GM12873 (cell line): ENCODE data around the gene PARD3B.

ENCODE experiments used
- CTCF ChIP-seq: IDR thresholded peaks from 2 replicates; pipeline ENCODE4 v1.5.1; 2012; ENCODE audit warnings: low read depth, mild to moderate bottlenecking, moderate library complexity, low read length, control low read depth; ENCODE audit not compliant: insufficient read depth; ENCODE audit errors: missing control alignments

Gene PARD3B

DNA sequence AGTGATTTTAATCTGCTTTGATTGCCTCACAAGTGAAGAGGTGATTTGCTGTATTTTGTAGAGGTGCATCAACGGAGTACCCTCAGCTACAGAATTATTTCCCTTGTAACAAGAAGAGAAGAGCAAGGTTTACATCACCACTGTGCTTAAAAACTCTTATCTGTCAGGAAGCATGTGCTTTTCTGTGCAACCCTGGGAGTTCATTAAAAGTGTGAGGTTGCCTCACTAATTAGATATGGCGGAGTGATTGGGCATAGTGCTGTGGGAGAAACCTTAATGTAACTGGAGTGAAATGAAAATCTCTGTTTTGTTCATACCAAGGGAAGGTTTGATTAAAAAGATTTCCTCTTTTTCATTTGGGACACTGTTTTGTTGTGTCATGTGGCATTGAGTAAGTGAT lies 544.7 kb downstream of the PARD3B start:
- no peak for TF ChIP-seq CTCF

GRCh38 chr2:205091411-205091810 lies 546.1 kb downstream of the PARD3B start:
- no peak for TF ChIP-seq CTCF

- no peak for TF ChIP-seq CTCF
These were observed 548.8 kb downstream of the PARD3B start for GRCh38 chr2:205094031-205094430.

DNA sequence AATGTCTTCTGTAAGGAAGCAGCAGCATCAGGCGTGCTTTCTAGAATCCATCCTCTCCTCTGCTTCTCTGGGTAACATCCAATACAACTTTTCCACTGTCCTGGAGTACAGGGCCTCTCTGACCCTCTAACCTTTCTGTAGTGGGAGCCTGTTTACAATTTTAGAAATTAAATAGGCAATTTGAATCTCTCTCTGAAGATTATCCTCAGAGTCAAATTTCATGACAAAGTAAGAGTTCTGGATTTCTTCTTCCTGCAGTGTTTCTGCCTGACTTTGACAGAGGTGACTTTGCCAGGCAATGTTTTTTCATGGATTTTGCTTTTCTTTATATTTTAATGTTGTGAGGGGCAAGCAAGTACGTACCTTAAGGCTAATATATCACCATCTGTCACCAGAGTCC lies 558.4 kb downstream of the PARD3B start:
- TF ChIP-seq CTCF: no peak

GRCh38 chr2:205107810-205108209 lies 562.5 kb downstream of the PARD3B start:
- TF ChIP-seq CTCF: no peak

- TF ChIP-seq CTCF: no peak
These were observed 570.2 kb downstream of the PARD3B start for GRCh38 chr2:205115511-205115910.

DNA sequence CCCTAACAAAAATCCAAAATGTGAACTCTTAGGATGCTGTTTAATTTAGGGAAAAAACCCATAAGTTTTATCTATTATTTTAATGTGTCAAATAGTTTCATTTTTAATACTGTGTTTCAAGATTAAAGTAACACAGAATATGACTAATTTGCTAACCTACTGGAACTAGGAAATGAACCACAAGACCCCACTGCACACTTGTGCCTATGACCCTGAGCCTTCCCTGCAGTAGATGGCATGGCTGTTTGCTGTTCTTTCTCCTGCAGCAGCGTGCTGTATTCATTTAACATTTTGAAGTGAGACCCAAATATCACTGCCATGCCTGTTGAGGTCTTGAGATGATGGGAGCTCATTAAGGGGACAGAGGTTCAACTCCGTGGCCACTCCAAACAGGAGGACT lies 571.9 kb downstream of the PARD3B start:
- no peak for TF ChIP-seq CTCF
